ENCODE results near the gene REV1.
"Not testable (repeated sequence)": the region's sequence is repeated elsewhere in the genome, so short reads cannot be mapped to it uniquely, and the experiment has no call there.

Gene REV1

DNA sequence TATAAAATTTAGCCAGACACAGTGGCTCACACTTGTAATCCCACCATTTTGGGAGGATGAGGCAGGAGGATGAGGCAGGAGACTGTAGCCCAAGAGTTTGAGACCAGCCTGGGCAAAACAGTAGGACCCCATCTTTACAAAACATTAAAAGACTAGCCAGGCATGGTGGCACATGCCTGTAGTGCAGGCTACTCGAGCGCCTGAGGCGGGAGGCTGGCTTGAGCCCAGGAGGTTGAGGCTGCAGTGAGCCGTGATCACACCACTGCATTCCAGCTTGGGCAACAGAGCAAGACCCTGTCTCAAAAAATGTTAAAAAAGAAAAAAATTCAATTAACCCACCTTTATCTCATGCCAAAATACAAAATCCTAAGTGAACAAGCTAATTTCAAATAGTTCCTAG is 4.0 kb downstream of the REV1 start:
- no peak for DNase-seq

GRCh38 chr2:99485411-99485810 is 4.4 kb downstream of the REV1 start:
- no peak for DNase-seq

DNA sequence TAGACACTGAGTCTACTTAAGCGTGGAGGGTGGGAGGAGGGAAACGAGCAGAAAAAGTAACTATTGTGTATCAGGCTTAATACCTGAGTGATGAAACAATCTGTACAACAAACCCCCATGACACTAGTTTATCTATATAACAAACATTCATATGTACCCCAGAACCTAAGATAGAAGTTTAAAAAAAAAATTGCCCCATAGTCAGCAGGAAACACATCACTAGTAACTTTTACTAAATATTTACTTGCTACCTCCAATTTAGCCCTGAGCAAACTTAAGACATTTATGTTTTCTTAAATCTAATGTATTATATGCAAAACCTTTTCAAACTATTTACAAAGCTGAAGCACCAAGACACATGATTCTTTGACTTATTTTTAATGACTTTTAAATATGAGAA is 5.6 kb downstream of the REV1 start:
- no peak for DNase-seq

DNA sequence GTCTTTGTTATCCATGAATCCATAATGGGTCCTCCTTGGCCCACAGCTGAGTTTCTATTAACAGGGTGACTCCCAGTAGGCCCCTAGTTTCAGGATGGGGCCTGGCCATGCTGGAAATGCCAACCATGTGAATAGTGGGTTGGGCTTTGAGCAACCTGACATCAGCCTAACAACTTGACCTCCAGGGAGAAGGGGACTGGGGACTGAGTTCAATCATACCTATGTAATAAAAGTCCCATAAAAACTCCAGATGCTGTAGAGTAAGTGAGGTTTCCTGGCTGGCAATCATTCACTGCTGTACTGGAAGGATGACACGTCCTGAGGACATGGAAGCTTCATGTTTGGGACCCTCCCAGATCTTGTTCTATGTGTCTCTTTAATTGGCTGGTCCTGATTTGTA is 7.9 kb downstream of the REV1 start:
- DNase-seq: no peak

DNA sequence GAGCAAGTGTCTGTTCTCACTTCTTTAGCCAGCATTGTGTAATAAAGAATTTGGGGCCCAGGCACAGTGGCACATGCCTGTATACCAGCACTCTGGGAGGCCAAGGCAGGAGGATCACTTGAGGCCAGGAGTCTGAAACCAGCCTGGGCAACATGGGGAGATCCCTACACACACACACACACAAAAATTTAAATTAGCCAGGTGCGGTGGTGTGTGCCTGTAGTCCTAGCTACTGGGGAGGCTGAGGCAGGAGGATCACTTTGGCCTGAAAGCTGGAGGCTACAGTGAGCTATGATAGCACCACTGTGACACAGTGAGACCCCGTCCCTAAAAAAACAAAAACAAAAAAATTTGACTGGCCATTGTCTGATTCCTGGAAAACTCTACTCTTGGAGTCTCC is 8.3 kb downstream of the REV1 start:
- no peak for DNase-seq

DNA sequence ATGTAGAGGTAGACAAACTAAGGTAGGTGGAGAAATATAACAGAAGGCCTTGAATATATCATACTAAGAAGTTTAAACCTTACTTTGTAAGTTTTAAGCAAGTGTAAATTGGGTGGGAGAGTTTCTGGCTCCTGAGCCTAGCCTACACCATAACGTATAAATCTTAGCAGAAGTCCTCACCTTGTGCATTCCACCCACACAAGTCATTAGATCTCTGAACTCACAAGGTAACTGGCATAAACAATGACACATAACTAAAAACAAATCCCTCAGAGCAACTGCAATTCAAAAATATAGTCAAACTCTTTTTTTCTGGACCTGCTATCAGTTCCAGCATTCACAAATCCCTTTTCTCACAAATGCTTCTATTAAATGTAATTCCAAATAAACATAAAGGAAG is 9.4 kb downstream of the REV1 start:
- no peak for DNase-seq

- DNase-seq: no peak
These were observed 11.2 kb downstream of the REV1 start for GRCh38 chr2:99478632-99479031.

GRCh38 chr2:99477054-99477453 is 12.8 kb downstream of the REV1 start:
- no peak for DNase-seq

DNA sequence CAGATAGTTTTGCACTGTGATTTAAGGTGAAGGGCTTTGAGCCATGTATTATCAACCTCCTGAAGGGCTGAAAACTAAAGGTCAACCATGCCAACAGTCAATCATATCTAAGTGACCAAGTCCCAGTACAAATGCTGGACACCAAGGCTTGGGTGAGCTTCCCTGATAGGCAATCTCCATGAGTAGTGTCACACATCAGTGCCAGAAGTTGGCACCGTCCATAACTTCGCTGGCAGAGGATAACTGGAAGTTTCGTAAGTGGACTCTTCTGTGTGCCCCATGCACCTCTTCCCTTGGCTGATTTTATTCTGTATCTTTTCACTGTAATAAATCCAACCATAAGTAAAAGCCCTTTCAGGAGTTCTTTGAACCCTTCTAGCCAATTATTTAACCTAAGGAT is 13.2 kb downstream of the REV1 start:
- DNase-seq: no peak

- DNase-seq: not testable (repeated sequence)
These were observed 14.7 kb downstream of the REV1 start for GRCh38 chr2:99475095-99475494.

DNA sequence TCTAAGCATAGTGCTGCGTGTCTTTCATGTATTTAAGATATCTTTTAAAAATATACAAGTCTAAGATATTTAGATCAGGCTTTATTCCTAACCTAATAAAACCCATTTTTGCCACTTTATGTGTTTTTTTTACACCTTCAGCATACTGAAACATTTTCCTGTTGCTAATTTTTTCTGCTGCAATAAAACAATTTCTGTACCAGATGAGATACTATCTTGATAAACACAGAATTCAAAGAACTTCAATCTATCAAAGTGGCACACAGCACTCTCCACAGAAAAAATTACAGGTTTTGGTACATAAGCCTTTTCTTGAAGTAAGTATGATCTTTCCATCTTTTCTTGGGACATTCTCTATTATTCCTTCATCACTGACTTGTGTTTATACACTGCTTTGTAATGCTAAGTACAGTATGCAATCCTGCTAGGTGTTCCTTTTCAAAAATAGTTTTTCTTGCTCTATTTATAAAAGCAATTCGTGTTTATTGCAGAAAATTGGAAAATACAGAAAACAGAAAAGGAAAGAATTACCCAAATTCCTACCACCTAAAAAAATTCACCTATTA is 16.2 kb downstream of the REV1 start:
- no peak for DNase-seq

- DNase-seq: no peak
These were observed 17.2 kb downstream of the REV1 start for GRCh38 chr2:99472600-99472960.

GRCh38 chr2:99471654-99472599 is 17.9 kb downstream of the REV1 start:
- no peak for DNase-seq

GRCh38 chr2:99470957-99471356 is 18.9 kb downstream of the REV1 start:
- DNase-seq: no peak

GRCh38 chr2:99470459-99470858 is 19.4 kb downstream of the REV1 start:
- not testable (repeated sequence) for DNase-seq

- DNase-seq: no peak
These were observed 20.4 kb downstream of the REV1 start for GRCh38 chr2:99469394-99469793.

DNA sequence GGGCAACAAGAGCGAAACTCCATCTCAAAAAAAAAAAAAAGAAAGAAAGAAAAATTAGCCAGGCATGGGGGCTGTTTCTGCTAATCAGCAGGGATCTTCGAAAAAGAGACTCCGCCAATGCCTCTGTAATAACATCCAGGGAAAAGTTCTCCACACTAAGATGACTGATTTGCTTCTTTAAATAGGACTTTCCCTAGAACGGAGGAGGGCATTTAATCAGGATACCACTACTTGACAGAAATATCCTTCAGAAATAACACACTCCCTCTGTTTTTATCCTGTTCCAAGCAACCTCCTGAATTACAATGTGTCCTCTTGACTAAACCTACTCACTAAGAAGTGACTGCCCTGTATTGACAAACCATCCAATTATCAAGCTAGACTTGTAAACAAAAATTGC is 21.7 kb downstream of the REV1 start:
- DNase-seq: no peak

DNA sequence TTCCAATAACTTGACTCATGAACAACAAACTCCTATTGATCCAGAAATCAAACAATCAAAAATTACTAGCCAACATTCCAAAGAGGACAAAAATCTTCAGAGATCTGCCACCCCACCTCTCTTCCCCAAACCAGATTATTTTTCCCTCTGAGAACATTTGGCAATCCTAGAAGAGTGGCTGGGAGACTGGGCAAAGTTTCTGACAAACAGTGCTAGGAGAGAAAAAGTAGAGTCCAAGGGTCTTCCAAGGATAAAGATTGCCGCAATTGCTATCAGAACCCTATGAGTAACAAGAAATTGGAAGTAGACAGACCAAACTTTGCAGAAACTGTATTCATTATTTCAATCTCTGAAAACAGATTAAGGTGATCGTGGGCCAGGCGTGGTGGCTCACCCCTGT is 22.4 kb downstream of the REV1 start:
- no peak for DNase-seq

GRCh38 chr2:99461828-99462483 is 27.9 kb downstream of the REV1 start:
- DNase-seq: no peak

DNA sequence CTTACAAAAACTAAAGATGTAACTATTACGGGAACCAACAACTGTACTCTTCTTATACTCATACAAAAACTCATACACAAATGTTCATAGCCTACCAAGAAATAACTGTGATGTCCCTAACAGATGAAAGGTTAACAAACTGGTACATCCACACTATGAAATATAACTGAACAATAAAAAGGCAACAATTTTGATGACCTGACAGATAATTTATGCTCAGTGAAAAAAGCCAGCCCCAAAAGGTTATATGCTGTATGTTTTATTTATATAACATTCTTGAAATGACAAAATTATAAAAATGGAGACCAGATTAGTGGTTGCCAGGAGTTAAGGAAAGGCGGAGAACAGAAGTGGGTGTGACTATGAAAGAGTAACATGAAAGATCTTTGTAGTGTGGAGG is 31.3 kb downstream of the REV1 start:
- no peak for DNase-seq

DNA sequence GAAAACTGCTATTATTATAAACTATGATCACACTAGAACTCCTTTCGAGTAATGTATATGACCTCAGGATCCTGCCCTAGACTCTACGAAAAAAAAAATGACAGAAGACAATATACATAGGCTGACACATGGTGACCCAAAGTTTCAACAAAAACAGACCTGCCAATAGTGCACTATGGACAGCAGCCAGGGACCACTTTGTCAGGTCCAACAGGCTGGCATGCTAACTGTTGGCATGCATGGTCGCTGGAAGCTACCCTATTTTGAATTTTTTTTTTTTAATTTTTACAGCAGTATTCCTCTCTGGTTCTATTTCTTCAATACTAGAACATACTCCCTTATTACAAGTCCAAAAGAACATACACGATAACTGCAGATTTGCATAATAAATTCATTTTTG is 38.1 kb downstream of the REV1 start:
- no peak for DNase-seq

DNA sequence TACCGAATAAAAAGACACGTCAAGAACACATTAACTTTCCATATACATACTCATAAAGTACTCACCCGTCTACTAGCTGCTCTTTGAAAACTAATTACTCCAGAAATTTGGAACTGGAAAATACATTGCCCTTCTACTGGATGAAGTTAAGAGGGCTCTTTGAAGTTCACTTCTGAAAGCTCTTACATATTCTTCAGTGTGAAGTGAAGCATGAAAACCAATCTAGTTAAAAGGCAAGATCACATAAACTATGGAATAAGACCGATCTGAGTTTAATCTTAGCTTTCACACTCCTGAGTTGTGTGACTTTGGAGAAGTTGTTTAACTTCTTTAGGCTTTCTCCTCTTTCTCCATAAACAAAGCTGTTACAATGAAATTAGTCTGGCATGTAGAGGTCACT is 38.5 kb downstream of the REV1 start:
- DNase-seq: no peak

DNA sequence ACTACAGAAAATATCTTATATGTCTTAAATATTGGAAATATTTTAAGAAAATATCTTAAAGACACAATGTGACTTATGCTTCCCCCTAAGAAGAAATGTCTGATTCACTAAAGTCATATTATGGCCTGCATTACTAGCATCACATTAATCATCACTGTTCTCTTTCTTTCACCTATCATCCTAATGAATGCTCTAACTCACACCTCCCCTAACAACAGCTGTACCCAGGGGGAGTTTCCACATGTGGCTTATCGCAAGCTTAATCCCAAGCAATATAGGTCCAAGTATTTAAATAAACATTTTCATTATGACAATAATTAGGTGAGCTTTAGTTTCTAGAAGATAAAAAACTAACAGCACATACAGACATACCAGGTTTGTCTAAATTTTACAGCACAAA is 39.6 kb downstream of the REV1 start:
- DNase-seq: no peak

DNA sequence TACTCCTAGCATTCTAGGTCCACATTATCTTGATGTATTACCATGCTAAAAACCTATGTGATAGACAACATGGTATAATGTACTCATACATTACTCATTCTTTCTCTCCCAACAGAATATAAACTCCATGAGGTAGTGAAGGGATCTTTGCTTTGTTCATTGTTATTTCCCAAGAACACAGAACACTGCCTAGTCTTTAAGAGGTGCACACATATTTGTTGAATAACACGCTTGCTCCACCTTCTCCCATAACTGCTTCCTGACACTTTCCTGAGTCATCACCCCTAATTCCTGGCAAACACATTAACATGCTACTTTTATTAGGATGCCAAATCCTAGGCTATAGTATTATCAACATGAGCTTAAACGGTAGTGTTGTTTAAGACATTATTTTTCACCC is 41.3 kb downstream of the REV1 start:
- no peak for DNase-seq
